Stimulated activated CD4-positive, alpha-beta T cell treated with anti-CD3 and anti-CD28 coated beads, TNF-alpha, amount 100 ng/mL, for 1 hour (primary cell): ENCODE measurements around the gene LRIT2.

ENCODE experiments used
- DNase-seq, 3 donors: peaks; one replicate each; pipeline ENCODE4 v3.0.0-alpha.2; 2020; ENCODE audit warnings: low read depth in 3 of 3, low spot score in 1 of 3

Gene LRIT2

GRCh38 chr10:84205853-84206525 lies 19.4 kb downstream of the LRIT2 start:
- no peak for DNase-seq

GRCh38 chr10:84205049-84205852 lies 20.1 kb downstream of the LRIT2 start:
- DNase-seq, result peak in 2 of 3 donors; percentile 30 to 45

DNA sequence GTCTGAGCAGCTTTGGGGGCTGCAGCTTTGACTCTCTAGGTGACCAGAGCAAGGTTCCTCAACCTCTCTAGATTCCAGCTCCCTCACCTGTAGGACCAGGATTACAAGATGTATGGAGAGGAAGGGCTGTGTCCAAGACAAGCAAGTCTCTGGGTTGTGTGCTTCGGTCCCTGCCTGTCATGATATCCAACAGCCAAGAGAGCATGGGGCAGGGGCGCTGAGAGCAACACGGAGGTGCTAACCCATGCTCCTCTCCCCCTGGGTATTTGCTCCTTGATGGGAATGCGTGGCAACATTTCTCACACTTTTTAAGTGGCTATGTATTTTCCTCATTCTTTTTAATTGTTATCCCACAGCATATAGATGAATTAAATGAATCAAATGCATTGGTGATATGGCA lies 20.7 kb downstream of the LRIT2 start:
- no peak for DNase-seq

DNA sequence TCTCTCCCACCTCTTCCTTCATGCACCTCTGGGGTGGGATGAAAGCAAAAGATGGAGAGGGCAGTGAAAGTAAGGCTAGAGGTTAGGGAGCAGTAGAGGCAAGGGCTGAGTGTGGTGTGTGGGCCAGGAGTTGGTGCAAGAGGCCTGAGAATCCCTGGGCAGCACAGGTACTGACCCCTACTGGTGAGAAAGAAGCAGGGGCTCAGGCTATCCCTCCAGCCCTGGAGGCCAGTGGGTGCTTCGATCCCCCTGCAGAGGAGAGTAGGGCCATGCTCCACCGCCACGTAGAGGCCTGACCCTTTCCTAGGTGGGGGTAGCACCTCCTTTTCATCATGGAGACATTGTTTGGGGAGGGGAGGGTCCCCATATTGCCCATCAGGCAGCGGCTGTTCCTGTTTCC lies 21.2 kb downstream of the LRIT2 start:
- DNase-seq, result no peak

DNA sequence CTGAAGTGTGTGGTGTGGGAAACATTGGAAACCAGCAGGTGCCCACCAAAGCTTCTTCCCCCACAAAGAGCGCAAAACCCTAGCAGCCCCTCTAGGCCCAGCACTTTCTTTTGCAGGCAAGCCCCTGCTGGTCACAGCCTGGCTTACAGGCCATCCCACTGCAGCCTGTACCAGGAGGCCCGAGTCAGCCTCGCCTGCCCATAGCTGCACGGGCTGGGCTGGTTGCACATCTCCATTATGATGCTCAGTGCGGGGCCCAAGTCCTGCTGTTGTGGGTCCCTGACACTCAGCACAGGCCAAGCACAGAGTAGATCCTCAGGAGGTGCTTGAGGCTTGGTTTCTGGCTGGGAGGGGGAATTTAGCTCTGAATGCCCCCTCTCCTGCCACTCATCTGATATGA lies 23.0 kb downstream of the LRIT2 start:
- no peak for DNase-seq

- DNase-seq, result no peak
Observed at GRCh38 chr10:84201682-84202081, 23.7 kb downstream of the LRIT2 start.

DNA sequence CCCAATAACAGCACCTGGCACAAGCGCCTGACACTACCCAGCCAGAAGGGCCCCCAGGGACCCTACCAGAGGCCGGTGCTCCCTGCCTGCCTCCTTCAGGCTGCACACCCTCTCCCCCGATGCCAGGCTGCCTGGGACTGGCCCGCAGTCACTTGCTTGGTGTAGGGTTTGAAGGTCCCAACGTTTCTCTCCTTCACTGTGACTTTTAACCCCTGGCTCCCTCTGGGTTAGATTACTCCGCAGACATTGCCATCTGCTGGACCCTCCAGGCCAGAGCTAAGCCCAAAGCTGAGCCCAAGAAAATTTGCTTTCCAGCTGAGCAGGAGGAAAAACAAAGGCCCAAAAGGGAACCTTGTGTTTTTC lies 24.1 kb downstream of the LRIT2 start:
- no peak for DNase-seq

DNA sequence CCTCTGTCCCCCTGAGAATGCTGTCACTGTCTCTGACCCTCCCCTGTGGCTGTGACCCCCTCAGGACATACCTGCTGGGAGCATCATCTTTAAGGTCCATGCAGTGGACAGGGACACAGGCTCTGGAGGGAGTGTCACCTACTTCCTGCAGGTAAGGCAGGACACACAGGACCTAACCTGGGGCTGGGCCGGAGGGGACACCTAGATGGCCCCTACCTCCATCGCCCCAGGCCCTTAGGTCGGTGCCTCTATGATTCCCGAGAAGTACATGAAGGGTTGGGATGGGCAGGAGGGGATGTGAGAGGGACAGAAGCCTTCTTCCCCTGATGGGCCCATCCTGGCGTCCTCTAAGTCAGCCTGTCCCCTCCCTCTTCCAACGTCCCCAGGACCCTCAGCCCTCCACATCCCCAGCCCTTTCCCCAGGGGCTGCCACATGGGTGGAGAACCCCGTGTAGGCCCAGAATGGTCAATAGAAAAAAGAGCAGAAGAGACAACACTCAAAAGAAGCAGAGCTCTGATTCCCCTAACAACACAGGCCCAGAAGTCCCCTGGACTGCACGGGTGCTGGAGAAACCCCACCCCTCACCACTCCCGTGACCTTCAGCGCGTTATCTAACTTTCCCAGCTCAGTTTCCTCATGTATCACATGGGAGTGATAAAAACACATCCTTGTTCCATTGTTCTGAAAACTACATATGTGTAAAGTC lies 24.7 kb downstream of the LRIT2 start:
- DNase-seq, result no peak

DNA sequence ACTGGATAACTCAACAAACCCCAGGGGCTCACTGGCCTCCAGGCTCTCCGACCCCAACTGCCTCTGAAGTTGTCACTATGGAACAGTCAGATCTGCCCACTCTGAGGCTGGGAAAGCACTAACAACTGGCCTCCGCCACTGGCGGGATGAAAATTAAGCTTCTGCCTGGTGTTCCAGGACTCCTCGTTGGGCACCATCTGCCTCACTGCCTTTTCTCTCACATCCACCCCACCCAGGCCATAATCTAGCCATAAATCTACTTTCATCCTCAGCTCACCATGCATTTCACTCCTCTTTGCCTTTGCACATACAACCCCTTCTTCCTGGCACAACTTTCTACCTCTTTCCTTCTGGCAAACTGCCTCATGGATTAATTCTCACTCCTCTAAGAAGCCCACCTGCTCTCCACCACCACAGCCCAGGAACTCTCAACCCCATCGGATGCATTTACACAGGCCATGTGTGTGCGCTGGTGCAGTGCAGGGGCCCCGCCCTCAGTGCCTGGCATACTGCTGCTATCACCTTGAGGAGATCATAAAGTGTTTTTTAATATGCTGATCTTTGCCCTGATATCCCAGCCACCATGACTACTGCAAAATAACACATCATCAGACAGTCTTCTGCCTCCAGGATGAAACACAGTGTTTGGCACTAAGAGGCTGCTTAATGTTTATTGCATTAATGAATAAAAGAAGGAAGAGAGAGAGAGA lies 27.0 kb downstream of the LRIT2 start:
- DNase-seq, result no peak

- no peak for DNase-seq
Observed at GRCh38 chr10:84197643-84198042, 27.7 kb downstream of the LRIT2 start.

DNA sequence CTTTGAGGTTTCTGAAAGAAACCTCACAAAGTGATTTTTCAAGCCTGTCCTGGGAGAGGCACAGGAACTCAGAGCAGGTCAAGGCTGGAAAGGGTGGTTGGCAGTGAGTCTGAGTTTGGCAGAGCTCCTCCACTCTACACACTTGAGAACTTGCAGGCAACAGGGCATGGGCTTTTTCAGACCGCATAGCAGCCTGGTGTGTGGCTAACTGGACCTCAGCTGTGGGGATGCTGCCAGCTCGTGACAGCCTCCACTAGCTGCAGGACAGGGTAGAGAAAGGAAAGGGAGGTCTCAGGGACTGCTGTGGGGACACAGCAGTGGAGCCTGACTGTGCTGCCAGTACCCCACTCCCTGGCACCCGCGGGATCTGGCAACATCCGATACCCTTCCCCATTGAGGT lies 28.4 kb downstream of the LRIT2 start:
- no peak for DNase-seq

DNA sequence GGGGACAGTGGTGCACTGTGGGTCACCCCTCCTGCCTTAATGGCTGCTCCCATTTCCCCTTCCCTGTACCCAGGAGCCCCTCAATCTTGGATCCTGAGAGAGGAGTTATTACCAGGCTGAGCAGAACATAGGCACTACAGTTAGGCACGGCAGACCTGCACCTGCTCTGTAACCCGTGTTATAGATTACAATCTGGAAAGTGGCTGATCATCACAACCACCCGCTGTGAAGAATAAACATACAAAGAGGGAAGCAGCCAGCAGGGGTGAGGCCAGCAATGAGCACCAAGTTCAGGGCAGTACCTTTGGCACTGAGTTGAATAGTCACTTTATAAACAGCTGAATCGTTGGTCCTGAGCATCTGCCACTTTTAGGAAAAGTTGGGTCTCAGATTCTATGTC lies 29.3 kb downstream of the LRIT2 start:
- DNase-seq, result no peak

DNA sequence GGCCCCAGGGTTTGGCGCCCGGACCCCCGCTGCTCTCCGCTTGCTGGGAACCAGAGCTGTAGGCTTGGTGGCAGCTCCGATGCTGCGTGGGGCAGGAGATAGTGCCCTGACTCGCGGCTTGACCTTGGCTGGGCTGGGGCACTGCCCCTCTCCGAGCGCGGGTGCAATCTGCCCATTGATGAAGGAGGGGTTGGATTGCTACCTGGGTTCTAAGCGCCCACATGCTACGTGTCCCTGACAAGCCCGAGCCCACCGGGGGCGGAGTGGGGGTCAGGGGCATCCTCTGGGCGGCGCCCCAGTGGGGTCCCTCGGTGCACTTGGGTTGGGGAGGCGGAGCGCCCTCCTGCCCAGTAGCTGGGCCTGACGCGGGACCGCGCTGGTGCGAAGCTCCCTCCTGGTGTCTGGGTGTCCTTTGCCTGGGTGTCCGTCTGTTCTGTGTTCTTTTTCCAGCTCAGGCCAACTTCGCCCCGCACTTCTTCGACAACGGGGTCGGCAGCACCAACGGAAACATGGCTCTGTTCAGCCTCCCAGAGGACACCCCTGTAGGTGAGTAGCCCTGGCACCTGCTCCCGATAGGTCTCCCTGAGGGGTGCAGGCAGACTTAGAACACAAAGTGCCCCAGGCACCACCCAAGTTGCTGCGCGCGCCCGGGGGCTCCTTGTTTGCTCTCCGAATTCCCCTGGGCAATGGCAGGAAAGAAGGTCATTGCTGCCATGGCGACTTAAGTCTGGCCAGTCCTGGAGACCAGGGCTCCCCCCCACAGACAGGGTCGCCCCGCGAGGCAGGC lies 30.1 kb downstream of the LRIT2 start:
- no peak for DNase-seq

DNA sequence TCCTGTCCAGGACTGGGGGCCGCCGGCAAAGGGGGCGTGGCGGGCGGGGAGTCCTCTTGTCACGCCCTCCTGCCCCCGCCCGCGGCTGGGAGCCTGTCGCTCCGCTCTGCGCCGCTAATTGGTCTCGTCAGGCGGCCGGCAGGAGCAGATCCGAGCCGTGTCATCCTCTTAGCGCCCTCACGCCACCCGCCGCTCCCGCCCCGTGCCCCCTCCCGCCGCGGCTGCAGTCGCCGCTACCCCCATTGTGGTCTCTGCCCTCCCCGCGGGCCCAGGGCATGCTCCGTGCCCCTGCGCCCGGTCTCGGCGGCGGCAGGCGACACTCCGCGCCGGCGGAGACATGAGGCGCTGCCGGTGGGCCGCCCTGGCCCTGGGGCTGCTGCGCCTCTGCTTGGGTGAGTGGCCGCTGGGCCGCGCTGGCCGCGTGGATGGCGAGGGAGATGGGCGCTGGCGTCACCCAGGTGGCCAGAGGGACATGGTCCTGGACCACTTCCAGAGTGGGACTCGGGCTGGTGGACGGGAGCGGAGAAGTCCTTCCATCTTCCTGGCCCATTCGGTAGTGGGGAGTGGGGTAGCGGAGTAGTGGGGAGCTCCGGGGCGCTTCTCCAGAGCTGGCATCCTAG lies 30.8 kb downstream of the LRIT2 start, which contains the start of gene CDHR1:
Gene CDHR1, plus strand, starts transcription at position 114 of the 620 bp plus-strand sequence. Its CDS starts 224 bp downstream, at position 338.
- DNase-seq, result peak in 1 of 3 donors; percentile 14

DNA sequence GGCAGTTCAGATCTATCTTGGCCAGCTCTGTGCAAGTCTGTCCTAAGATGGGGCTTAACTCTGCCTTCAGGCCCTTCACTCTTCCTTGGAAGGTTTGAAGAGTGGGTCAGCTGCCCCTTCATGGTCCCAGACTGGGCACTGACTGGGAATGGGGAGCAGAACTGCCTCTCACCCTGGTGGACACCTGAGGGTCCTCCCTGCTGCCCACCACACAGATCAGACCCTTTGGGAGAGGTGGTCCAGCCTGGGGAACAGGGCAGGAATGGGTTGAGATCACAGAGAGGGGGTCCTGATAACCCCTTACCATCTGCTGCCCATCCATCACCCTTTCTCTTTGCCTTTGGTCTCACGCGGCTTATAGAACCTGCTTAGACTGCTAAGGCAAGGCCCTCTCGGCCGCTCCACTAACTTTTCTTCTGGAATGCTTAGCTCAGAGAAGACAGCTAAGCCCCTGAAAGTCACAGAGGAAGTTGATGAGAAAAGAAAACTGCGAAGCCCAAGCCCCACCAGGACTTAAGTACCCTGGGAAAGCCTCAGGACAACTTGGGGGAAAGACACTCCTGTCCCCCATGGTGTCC lies 31.4 kb downstream of the LRIT2 start:
- DNase-seq, result no peak

DNA sequence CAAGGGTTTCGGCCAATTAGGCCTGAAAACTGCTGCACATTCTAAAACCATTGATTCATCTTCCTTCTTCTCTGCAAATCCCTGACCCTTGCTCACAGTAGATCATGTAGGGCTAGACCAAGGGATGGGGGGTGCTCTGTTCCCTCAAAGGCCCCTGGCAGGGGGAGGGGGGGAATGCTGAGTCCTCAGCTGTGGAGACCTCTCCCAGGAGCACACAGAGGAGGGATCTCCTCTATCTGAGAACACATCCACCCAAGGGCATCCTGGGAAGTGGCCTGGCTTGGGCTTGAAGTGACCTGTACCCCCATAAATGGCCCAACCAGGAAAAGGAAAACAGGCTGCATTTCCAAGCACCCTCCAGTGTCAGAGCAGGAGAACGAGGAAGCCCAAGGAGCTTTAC lies 32.0 kb downstream of the LRIT2 start:
- no peak for DNase-seq

GRCh38 chr10:84191106-84191505 lies 34.2 kb downstream of the LRIT2 start:
- no peak for DNase-seq

- no peak for DNase-seq
Observed at GRCh38 chr10:84190621-84191020, 34.7 kb downstream of the LRIT2 start.

- no peak for DNase-seq
Observed at GRCh38 chr10:84188815-84189214, 36.5 kb downstream of the LRIT2 start.
